HL-60 (cell line): ENCODE data around the gene ADAMTS20.

Experiments used
- CTCF ChIP-seq: IDR thresholded peaks from one replicate; pipeline ENCODE4 v1.5.1; 2011; ENCODE audit warnings: low read length, control low read depth, inconsistent platforms; ENCODE audit not compliant: insufficient read depth
- GABPA ChIP-seq: IDR thresholded peaks from 2 replicates; pipeline ENCODE4 v1.6.1; 2012; ENCODE audit warnings: low read depth
- POLR2AphosphoS5 ChIP-seq: IDR thresholded peaks from 2 replicates; pipeline ENCODE4 v1.6.1; 2012; ENCODE audit warnings: low read depth
- REST ChIP-seq: IDR thresholded peaks from 2 replicates; pipeline ENCODE4 v1.6.1; 2012; ENCODE audit warnings: low read depth; ENCODE audit not compliant: insufficient replicate concordance

- no peak for TF ChIP-seq POLR2AphosphoS5
- TF ChIP-seq REST, result no peak
- TF ChIP-seq CTCF, result no peak
- TF ChIP-seq GABPA, result no peak
Measured at GRCh38 chr12:43407816-43408645, 144.0 kb downstream of the ADAMTS20 start.
